ENCODE data around the gene INAFM2.

DNA sequence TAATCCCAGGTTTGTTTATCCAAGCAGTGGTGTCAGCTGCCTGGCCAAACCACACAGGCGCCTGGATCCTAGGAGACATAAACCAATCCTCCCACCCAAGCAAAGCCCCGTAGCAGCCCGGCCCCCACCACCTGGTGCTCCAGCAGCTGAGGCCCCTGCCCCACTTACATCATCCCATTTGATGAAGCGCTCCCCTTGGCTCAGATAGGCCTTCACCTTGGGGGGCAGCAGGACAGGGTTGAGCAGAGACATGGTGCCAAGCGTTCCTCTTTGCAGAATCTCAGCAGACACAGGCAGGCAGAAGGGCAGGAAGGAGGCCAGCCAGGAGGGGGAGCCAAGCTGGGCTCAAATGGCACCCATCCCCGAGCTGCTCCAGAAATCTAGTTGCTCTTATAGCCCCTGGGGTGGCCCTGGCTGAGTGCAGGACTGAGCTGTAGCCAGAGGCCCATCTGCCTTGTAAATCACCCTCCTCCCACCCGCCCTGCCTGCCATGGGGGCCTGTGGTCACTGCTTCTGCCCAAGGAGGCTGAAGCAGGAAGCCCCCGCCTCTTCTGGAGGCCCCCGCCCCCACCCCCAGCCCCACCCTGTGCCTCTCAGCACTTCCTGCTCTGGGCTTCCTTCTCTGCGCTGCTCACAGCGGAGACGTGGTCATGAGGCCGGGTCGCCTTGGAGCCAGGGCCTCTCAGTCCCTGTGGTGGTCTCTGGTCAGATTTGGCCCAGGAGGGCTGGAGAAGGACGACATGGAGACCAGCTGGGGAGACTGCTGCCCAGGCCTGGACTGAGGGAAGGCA lies 15.9 kb upstream of the INAFM2 start, which contains the start of gene PLCB2:
- TF ChIP-seq, protein P1, sequence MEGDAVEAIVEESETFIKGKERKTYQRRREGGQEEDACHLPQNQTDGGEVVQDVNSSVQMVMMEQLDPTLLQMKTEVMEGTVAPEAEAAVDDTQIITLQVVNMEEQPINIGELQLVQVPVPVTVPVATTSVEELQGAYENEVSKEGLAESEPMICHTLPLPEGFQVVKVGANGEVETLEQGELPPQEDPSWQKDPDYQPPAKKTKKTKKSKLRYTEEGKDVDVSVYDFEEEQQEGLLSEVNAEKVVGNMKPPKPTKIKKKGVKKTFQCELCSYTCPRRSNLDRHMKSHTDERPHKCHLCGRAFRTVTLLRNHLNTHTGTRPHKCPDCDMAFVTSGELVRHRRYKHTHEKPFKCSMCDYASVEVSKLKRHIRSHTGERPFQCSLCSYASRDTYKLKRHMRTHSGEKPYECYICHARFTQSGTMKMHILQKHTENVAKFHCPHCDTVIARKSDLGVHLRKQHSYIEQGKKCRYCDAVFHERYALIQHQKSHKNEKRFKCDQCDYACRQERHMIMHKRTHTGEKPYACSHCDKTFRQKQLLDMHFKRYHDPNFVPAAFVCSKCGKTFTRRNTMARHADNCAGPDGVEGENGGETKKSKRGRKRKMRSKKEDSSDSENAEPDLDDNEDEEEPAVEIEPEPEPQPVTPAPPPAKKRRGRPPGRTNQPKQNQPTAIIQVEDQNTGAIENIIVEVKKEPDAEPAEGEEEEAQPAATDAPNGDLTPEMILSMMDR (conservative IDR thresholded peaks at IDR 0.05 in 1 of 2, IDR thresholded peaks at IDR 0.05 in 1 of 2; ENCODE audit: extremely low read depth in 1 of 2, insufficient read depth in 1 of 2, low read depth in 1 of 2, low read length in 2 of 2): no peak
- no peak for TF ChIP-seq EZH2 (IDR thresholded peaks at IDR 0.05; ENCODE audit: borderline replicate concordance, low read length)

Data from mammary epithelial cell (primary cell).